GM20431 (cell line): ENCODE results near the gene CELA2B.
"Not testable (repeated sequence)": the region's sequence is repeated elsewhere in the genome, so short reads cannot be mapped to it uniquely, and the experiment has no call there.

Experiments
- in situ Hi-C: fragments of 300-500 bp; cut with MseI, MboI; formaldehyde crosslinking; loops from one replicate; pipeline ENCODE4 v1.15.0; 2020; ENCODE audit warnings: low sequenced_read_pairs; ENCODE audit not compliant: unreplicated experiment

Gene CELA2B

DNA sequence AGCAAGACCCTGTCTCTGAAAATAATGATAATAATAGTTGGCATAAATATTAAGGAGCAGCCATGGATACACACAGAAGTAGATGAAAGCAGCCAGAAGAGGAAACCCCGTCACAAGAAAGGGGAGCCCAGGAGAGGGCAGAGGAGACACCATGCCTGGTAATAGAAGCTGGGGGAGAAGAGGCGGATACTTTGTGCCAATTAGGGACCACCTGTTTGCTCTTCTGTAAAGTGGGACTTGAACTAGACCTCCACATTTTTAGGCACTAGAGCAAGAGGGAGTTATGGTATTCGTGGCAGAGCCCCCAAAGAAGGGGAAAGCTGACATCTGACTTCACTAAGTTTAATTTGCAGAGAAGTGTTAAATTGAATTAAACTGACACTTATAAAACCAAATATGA lies 12.5 kb downstream of the CELA2B start:
- in situ Hi-C loops = no loop called here

- in situ Hi-C loops = no loop called here
Observed at GRCh38 chr1:15489052-15489736, 13.3 kb downstream of the CELA2B start.

DNA sequence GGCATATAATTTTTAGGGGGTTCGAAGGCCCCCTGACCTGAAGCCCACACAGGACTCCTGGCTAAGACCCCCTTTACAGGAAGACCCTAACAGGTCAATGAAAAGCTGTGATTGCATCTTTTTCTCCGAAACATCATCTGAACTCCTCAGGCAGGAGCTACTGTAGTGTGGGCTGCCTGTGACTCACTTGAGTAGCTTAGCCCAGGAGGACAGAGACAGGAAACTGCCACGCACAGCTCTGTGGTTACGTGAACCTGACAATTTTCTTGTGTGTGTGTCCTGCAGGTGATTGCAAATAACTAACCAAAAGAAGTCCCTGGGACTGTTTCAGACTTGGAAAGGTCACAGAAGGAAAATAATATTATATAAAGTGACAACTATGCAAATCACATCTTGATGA lies 15.1 kb downstream of the CELA2B start:
- in situ Hi-C loops = not testable (repeated sequence)

DNA sequence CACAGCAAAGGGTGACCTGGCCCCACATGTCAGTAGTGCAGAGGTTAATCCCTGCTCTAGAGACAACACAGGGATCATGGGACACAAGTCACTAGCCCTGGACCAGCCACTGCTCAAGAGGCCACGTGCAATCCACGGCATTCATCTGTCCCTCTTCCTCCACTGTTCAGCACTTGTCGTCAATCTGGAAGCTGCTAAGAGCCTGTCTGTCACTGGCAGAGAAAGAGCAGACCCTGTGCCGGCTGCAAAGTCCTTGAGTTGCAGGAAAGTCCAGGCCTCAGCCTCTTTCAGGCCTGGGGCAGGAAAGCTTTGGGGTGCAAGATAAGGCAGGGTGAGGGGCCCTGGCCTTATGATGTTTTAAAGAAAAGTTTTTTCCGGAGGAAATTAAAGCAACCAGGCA lies 16.7 kb downstream of the CELA2B start:
- in situ Hi-C loops = no loop called here

GRCh38 chr1:15493869-15494390 lies 18.0 kb downstream of the CELA2B start:
- in situ Hi-C loops = no loop called here

DNA sequence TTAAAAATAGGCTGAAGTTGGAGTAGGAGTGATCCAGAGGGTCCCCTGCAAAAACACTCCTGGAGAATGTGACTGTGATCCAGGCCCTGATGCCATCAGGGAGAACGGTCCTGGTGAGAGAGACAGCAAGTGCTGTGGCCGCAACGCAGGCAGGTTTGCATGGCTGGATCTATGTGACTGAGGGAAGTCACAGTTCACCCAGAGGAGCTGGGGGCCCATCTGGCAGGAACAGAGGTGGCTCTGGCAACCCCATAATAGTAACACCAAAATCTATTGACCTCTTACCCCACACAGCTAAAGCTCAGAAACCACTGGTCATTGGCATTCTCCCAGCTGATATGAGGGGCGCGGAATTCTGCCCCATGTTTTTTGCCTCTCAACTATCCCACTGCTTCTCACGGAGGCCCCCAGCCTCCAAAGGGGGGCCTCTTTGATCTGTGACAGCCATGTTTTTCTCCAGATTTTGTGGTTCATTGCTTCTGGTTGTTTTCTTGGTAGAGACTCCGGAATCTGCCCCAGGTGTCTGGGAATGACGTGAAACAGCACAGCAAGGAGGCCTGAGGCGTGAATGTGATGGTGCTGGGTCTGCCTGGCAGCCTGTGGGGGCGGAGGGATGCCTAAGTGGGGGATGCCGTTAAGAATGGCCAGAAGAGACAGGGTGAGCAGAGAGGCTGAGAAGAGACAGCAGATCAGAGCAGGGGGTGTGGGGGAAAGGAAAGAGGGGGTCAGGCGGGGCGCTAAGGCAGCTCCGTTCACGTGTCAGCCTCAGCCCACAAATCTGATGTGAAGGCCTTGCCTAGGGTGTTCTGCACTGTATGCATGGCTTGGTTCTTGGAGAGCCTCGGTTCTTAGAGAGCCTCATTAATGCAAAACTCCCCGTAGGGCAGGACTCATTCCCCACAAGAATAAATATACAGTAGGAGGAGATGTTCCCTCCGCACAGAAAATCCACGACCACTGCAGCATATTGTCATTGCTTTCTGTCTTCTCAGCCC lies 24.6 kb downstream of the CELA2B start:
- in situ Hi-C loops = no loop called here

DNA sequence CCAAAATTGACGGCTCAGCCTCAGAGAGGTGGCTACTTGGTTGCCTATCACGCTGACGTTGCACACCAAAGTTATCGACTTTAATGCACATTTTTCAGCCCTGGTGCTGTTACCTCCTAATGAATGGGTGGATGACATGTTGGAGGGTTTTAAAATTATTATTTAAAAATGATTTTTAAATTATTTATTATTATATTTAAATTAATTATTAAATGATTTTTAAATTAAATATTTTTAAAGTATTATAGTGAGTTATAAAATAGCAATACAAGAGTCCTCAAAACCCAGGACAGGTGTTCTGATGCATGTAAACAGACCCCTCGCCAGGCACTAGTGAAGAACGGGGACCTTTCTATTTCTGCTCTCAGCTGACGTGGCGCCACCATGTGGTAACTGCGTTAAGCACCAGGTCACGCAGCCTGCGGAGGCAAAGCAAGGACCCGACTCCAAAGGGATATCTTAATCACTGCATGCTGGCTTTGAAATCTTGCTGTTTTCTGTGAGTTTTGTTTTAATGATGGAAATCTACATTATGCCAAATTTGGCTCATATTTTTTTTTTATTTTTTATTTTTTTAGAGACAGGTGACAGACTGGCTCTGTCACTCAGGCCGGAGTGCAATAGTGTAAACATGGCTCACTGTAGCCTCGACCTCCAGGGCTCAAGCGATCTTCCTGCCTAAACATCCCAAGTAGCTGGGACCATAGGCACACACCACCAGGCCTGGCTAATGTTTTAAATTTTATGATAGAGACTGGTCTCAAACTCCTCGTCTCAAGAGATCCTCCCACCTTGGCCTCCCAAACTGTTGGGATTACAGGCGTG lies 25.5 kb downstream of the CELA2B start:
- in situ Hi-C loops = no loop called here

DNA sequence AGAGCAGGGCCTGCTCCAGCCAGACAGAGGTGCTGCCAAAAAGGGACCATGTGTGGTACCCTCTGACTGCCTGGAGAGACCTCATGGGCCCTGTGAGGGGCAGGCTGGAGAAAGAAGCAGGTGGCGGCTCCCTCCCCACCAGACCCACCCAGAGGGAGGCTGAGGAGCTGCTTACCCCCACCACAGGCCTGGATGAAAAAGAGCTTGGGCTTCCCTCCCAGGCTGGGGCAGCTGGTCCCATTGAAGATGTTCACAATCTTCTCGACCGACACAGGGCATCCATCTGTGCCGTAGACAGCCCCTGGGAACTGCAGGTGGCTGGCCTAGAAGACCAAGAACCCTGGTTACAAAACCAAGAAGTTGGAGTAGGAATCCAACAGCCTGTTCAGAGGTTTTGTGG lies 28.5 kb downstream of the CELA2B start:
- in situ Hi-C loops = no loop called here

DNA sequence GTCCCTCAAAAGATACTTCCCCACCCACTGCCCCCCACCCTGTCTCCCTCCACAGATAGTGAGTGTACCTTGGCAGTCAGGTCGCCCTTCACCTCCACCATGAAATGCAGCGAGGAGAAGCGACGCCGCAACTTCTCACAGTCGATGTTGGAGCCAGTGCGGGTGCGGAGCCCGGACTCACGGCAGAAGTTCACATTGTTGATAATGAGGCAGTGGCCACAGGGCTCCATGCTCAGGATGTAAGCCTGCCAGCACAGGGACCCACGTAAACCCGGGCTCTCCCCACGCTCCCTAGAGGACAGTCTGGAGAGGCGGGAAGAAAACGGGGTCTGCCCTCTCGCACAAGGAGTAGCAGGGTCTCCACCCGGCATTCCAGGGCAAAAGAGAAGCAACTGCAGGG lies 30.9 kb downstream of the CELA2B start:
- in situ Hi-C loops = no loop called here

DNA sequence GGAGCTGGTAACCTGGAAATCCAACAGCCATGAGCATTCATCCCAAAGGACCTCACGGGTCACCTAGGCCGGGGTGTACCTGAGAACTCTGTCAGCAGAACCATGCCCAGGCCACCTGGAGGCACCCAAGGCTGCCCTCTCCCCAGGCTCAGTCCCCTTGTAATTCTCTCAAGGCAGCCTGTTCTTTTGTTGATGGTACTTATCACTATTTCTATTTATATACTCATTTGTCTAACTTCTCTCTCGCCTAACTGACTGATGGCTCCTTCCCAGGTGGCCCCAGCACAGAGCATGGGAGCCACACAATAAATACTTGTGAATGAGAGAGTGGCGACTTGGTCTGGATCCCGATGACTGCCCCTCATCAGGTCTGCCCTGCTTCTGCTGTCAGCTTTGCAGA lies 31.4 kb downstream of the CELA2B start:
- in situ Hi-C loops = no loop called here

GRCh38 chr1:15508700-15509487 lies 33.0 kb downstream of the CELA2B start:
- in situ Hi-C loops = no loop called here

DNA sequence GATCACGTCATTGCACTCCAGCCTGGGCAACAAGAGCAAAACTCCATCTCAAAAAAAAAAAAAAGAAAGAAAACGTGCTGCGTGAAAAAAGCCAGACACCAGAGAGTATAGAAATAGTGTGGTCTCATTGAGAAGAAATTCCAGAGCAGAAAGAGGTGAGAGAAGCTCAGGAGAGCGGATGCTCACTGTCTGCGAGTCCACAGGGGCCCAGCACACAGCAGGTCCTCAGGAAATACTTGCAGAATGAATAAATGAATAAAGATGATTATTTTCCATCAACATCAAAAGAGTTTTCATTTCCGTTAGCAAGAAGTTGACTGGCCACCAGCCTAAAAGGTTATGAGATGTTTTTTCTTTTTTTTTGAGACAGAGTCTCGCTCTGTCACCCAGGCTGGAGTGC lies 33.7 kb downstream of the CELA2B start:
- in situ Hi-C loops = no loop called here

DNA sequence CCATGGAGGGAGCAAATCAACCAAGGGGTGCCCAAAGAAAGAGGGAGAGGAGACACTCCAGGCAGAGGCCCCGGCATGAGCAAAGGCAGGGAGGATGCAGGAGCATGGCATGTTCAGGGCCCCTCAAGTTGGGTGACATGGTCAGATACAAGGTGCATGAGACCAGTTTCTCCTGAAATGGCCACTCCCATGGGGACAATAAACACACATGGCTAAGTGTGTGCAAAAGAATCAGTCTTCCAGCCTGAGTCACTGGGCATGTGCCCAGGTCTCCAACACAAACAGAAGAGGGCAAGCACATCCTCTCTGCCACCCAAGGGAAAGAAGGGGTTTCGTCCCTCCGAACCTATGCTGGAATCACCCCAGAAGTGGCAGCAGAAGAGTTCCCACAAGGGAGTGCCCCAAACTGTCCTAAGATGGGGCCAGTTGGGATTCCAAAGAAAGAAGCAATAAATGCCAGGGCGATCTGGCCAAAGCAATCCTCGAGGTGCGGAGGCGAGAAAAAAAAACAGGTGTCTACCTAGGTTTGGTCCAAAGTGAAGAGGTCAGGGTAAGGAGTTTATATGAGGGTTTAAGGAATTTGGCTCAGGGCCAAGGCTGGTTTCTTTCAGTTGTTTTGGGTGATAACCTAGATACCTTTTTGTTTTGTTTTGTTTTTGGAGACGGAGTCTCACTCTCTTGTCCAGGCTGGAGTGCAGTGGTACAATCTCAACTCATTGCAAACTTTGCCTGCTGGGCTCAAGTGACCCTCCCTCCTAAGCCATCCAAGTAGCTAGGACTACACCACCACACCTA lies 34.9 kb downstream of the CELA2B start:
- in situ Hi-C loops = no loop called here

GRCh38 chr1:15513192-15513591 lies 37.3 kb downstream of the CELA2B start:
- in situ Hi-C loops = no loop called here

GRCh38 chr1:15513919-15514318 lies 38.0 kb downstream of the CELA2B start:
- in situ Hi-C loops = no loop called here

GRCh38 chr1:15514557-15514956 lies 38.7 kb downstream of the CELA2B start:
- in situ Hi-C loops = not testable (repeated sequence)

DNA sequence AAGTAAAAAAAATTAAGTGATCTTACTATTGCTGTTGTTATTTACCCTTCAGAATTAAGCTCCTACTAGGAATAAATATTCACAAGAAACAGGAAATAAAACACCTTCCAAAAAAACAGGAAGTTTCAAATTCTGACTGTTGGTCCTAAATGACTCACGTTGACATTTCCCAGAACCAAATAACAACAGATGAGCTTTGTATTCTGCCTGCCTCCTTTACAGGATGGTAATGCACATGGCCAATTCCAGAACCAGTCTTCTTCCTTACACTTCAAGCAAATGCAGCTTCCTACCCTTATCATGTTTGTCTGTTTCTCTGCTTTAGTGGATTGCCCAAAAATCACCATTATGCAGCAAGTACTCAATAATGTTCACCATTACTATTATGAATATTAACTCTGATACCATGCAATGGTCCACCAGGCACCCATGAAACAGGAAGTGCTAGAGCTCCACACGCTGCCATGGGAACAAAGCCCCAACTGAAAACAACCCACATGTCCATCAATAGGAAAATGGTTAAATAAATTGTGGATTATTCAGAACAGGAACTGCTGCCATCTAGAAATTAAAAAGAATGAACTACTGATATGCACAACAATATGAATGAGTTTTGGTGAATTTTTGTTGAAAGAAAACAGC lies 39.2 kb downstream of the CELA2B start:
- in situ Hi-C loops = no loop called here

- in situ Hi-C loops = no loop called here
Observed at GRCh38 chr1:15519625-15520024, 43.7 kb downstream of the CELA2B start.
